Stimulated activated CD8-positive, alpha-beta memory T cell treated with anti-CD3 and anti-CD28 coated beads, Interleukin-12 subunit alpha, Interleukin-12 subunit beta, amount 100 ng/mL, for 24 hours (primary cell): ENCODE results near the gene SMDT1.
"Not testable (repeated sequence)": the region's sequence is repeated elsewhere in the genome, so short reads cannot be mapped to it uniquely, and the experiment has no call there.

Experiments used
- DNase-seq: peaks from one replicate; pipeline ENCODE4 v3.0.0-alpha.2; 2020; ENCODE audit errors: extremely low read depth

SMDT1 gene

GRCh38 chr22:42070517-42071422 lies 8.7 kb upstream of the SMDT1 start, which contains the start of gene NAGA:
TSS of gene NAGA (minus strand) at chr22:42070812. CDS start at chr22:42070297, 515 bp downstream.
- peak; percentile 84 for DNase-seq

- DNase-seq = not testable (repeated sequence)
These were observed 8.0 kb upstream of the SMDT1 start for GRCh38 chr22:42071508-42071907.

GRCh38 chr22:42072606-42073330 lies 6.7 kb upstream of the SMDT1 start:
- no peak for DNase-seq

GRCh38 chr22:42073621-42074041 lies 5.9 kb upstream of the SMDT1 start:
- DNase-seq = no peak

GRCh38 chr22:42074132-42074811 lies 5.2 kb upstream of the SMDT1 start, which contains the start of gene PHETA2:
TSS of gene PHETA2 (plus strand) at chr22:42074248. CDS start at chr22:42077294, 3,046 bp downstream.
- DNase-seq = no peak

GRCh38 chr22:42074846-42075676 lies 4.4 kb upstream of the SMDT1 start:
- DNase-seq = no peak

GRCh38 chr22:42076764-42077485 lies 2.6 kb upstream of the SMDT1 start:
- no peak for DNase-seq

GRCh38 chr22:42077486-42078125 lies 1.9 kb upstream of the SMDT1 start:
- no peak for DNase-seq

GRCh38 chr22:42078469-42079318 lies 806 bp upstream of the SMDT1 start:
- no peak for DNase-seq

- no peak for DNase-seq
These were observed 787 bp downstream of the SMDT1 start for GRCh38 chr22:42080287-42080686.

GRCh38 chr22:42083119-42083518 lies 3.6 kb downstream of the SMDT1 start:
- no peak for DNase-seq

GRCh38 chr22:42084874-42085273 lies 5.4 kb downstream of the SMDT1 start:
- DNase-seq = no peak

GRCh38 chr22:42086051-42086450 lies 6.6 kb downstream of the SMDT1 start:
- DNase-seq = no peak

- DNase-seq = peak; percentile 95
These were observed 11.3 kb downstream of the SMDT1 start, which contains the start of gene NDUFA6 for GRCh38 chr22:42090596-42091454. TSS of gene NDUFA6 (minus strand) at chr22:42090772. CDS start at chr22:42090744, 28 bp downstream.

GRCh38 chr22:42091455-42091782 lies 11.9 kb downstream of the SMDT1 start:
- no peak for DNase-seq

GRCh38 chr22:42101199-42101598 lies 21.7 kb downstream of the SMDT1 start:
- no peak for DNase-seq

GRCh38 chr22:42104332-42104860 lies 24.9 kb downstream of the SMDT1 start:
- not testable (repeated sequence) for DNase-seq

GRCh38 chr22:42108848-42109247 lies 29.3 kb downstream of the SMDT1 start:
- no peak for DNase-seq
